Dendritic cell treated with granulocyte-macrophage colony-stimulating factor and Interleukin-4, amounts not matched to agents 40 ng/mL and 50 ng/mL, for 4 days (primary cell): ENCODE results near the gene RBMS2.
"Not testable (repeated sequence)": the region's sequence is repeated elsewhere in the genome, so short reads cannot be mapped to it uniquely, and the experiment has no call there.

Source experiments
- H3K27ac Mint-ChIP-seq: one replicate; pipeline ENCODE4 v1.8.0; 2022; ENCODE audit warnings: mild to moderate bottlenecking, mixed read lengths
- H3K27me3 Mint-ChIP-seq: one replicate; pipeline ENCODE4 v1.8.0; 2022; ENCODE audit warnings: mild to moderate bottlenecking, mixed read lengths
- H3K36me3 Mint-ChIP-seq: one replicate; pipeline ENCODE4 v1.8.0; 2022; ENCODE audit warnings: low read depth, mixed read lengths
- H3K4me1 Mint-ChIP-seq: one replicate; pipeline ENCODE4 v1.8.0; 2022; ENCODE audit warnings: low read depth, mixed read lengths
- H3K4me3 Mint-ChIP-seq: one replicate; pipeline ENCODE4 v1.8.0; 2022; ENCODE audit warnings: mild to moderate bottlenecking, moderate library complexity, mixed read lengths
- H3K9me3 Mint-ChIP-seq: one replicate; pipeline ENCODE4 v1.8.0; 2022; ENCODE audit warnings: mixed read lengths
- intact Hi-C: fragments of 100-400 bp; cut with micrococcal nuclease; formaldehyde crosslinking; loops from one replicate; pipeline ENCODE4 v1.15.0; 2022

The RBMS2 gene

DNA sequence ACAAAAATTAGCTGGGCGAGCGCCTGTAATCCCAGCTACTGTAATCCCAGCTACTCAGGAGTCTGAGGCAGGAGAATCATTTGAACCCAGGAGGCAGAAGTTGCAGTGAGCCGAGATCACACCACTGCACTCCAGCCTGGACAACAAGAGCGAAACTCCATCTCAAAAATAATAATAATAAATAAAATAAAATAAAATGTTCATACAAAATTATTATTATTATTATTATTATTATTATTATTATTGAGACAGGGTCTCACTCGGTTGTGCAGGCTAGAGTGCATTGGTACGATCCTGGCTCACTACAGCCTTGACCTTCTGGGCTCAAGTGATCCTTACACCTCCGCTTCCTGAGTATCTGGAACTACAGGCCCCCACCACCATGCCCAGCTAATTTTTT lies 55.6 kb downstream of the RBMS2 start:
- H3K27me3 Mint-ChIP-seq, H3K27ac Mint-ChIP-seq, H3K9me3 Mint-ChIP-seq, H3K4me3 Mint-ChIP-seq, H3K4me1 Mint-ChIP-seq, intact Hi-C loops: not testable (repeated sequence)
- H3K36me3 Mint-ChIP-seq, result peaks cover 55% of the 10 kb centered on the region

DNA sequence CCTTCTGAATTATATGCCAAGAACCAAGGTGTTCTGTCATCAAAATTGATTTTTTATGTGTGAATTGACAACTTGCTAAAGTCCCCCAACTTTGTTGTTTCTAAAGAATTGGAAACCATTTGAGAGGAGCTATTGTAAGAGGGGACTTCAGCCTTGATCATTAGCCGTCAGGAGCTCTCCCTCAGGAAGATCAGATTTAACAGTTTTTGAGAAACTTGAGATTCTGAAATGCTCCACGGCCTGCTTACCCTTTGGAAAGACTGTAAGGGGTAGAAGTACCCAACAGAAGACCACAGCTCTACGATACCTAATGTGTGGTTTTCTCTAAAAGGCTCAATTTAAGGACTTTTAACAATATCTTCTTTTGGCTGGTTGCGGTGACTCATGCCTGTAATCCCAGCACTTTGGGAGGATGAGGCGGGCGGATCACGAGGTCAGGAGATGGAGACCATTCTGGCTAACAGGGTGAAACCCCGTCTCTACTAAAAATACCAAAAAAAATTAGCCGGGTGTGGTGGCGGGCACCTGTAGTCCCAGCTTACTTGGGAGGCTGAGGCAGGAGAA lies 57.4 kb downstream of the RBMS2 start:
- H3K9me3 Mint-ChIP-seq, result no peaks in the 10 kb centered on the region
- H3K27ac Mint-ChIP-seq, result no peak overlapping the region
- no peaks in the 10 kb centered on the region for H3K4me1 Mint-ChIP-seq
- no peak overlapping the region for H3K4me3 Mint-ChIP-seq
- H3K27me3 Mint-ChIP-seq, result no peaks in the 10 kb centered on the region
- peaks cover 73% of the 10 kb centered on the region for H3K36me3 Mint-ChIP-seq
- intact Hi-C loops, result no loop called here

DNA sequence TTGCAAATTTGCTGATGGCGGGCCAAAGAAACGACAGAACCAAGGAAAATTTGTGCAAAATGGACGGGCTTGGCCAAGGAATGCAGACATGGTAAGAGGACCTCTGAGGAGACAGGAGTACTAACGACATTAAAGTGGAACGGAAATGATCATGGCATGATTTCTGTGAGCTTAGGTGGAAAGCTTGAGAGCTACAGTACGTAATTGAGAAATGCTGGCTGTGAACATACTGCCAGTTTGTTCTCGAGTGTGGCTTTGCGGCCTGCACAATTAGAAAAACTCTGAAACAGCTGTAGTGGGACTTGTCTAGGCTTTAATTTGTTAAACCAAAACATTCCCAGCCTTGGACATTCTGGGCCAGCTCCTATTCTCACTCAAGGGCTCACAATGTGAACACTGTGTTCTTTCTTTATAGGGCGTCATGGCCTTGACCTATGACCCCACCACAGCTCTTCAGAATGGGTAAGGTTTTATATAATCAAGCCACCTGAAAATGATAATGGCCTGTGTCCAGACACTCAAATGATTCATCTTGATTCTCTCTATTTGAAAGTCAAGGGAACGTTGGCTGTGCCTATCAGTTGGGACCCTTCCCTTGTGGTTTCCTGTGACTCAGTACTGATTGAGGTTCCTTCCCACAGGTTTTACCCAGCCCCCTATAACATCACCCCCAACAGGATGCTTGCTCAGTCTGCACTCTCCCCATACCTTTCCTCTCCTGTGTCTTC lies 60.0 kb downstream of the RBMS2 start:
- intact Hi-C loops, result no loop called here
- Mint-ChIP-seq H3K9me3 (no peaks in the 10 kb centered on the region), H3K4me1 (no peaks in the 10 kb centered on the region), H3K27ac (no peak overlapping the region), H3K4me3 (no peak overlapping the region), H3K36me3 (peaks cover 67% of the 10 kb centered on the region), H3K27me3 (no peaks in the 10 kb centered on the region)

DNA sequence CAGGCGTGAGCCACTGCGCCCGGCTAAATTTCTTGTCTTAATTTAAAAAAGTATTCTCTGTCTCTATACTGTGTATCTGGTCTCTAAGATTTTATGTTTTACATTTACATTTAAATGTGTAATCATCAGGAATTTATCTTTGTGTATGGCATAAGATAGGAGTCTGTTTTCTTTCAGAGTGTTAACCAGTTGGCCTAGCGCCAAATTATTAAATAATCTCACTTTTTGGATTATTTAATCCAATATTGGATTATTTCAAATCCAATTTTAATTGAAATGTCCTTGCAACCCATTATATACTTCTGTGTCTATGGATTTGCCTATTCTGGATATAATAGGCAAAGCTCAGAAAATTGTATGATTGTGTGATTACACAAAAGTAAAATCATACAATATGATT lies 63.5 kb downstream of the RBMS2 start:
- Mint-ChIP-seq H3K27me3 (no peaks in the 10 kb centered on the region), H3K4me3 (no peak overlapping the region), H3K9me3 (no peaks in the 10 kb centered on the region), H3K4me1 (no peaks in the 10 kb centered on the region), H3K36me3 (peaks cover 83% of the 10 kb centered on the region), H3K27ac (no peak overlapping the region)
- intact Hi-C loops, result no loop called here

DNA sequence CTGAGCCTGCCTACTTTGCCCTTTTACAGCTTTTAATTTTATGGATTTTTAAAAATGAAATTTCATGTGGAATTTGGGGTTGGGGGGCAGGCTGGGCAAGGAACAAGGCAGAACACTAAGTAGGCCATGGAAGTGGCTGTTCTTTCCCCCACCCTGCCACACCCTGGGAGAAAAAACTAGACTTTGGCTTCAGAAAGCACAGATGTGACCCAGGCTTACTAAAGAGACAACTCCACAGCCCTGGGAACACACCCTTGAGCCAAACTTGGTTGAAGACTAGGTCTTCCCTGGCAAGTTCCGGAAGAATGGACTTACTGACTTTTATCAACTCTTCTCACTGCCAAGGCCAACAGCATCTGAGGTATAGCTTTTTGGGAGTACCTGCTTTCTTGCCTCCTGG lies 68.2 kb downstream of the RBMS2 start:
- H3K27me3 Mint-ChIP-seq, result no peaks in the 10 kb centered on the region
- no peak overlapping the region for H3K27ac Mint-ChIP-seq

DNA sequence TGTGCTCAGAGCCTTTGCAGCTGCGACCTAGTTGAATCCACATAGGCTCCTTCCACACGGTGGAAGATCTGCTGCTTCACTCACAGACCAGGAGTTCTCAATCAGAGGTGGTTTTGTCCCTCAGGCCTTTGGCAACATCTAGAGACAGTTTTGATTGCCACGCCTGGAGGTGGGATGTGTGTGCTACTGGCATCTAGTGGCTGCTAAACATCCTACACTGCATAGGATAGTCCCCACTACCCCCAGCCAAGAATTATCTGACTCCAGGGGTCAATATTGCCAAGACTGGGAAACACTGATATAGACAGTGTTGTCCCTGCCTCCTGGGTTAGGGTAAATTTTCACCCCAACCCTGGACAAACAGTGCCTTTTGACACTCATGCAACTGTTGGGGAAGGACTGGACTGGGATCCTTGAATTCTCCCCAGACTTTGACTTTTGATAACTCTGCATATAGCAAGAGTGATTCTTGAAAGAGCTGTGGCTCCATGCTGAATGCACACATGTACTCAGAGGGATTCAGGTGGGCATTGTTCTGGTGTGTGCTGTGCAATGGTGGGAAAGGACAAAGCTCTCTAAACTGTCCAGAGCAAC lies 68.7 kb downstream of the RBMS2 start:
- intact Hi-C loops, result no loop called here
- peaks cover 9% of the 10 kb centered on the region for H3K4me1 Mint-ChIP-seq
- H3K4me3 Mint-ChIP-seq, result no peak overlapping the region
- no peak overlapping the region for H3K27ac Mint-ChIP-seq
- peaks cover 84% of the 10 kb centered on the region for H3K36me3 Mint-ChIP-seq
- H3K27me3 Mint-ChIP-seq, result no peaks in the 10 kb centered on the region
- no peaks in the 10 kb centered on the region for H3K9me3 Mint-ChIP-seq

More for the DNA sequence above, 68.2 kb downstream of the RBMS2 start:
- Mint-ChIP-seq H3K4me1 (peaks cover 9% of the 10 kb centered on the region), H3K9me3 (no peaks in the 10 kb centered on the region), H3K36me3 (peaks cover 82% of the 10 kb centered on the region), H3K4me3 (no peak overlapping the region)
- intact Hi-C loops, result no loop called here

DNA sequence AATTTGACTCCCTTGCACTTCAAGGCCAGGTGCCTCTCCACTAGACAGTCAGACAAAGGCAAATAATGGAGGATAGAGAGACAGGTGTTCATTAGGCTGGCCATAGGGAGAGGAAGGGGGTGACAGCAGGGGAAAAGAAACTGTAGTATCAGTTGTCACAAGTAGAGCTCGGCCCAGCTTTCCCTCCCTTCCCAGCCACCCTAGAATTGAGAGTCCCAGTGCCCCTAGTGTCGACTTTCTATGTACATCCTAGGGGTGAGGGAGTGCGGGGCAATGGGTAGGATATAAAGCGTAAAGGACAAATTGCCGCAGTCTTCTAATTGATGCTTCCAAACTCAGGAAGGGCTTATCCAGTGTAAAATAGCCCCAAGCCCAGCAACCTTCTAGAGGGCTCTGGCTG lies 69.5 kb downstream of the RBMS2 start:
- H3K4me3 Mint-ChIP-seq, result no peak overlapping the region
- H3K27ac Mint-ChIP-seq, result no peak overlapping the region
- no peaks in the 10 kb centered on the region for H3K9me3 Mint-ChIP-seq
- H3K4me1 Mint-ChIP-seq, result peaks cover 9% of the 10 kb centered on the region
- H3K27me3 Mint-ChIP-seq, result no peaks in the 10 kb centered on the region
- intact Hi-C loops, result no loop called here
- H3K36me3 Mint-ChIP-seq, result peaks cover 92% of the 10 kb centered on the region

DNA sequence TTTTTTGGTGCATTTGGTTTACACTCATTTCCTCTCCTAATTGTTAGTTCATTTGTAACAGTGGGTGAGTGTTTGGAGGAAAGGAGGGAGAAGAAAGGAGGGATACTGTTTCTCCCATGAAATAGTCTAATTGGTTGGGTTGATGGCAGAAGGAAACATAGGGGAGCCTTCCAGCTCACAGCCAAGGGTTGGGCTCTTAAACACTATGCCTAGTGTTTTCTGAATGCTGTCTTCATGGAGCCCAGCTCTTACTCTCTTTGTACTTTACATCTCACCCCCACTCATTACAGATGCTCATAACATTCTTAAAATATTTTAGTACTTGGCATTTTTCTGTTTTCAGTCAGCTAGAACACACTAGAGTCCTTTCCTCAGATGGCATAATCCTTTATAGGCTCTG lies 70.3 kb downstream of the RBMS2 start:
- no peaks in the 10 kb centered on the region for H3K27me3 Mint-ChIP-seq
- H3K4me3 Mint-ChIP-seq, result no peak overlapping the region
- peaks cover 94% of the 10 kb centered on the region for H3K36me3 Mint-ChIP-seq
- no peaks in the 10 kb centered on the region for H3K9me3 Mint-ChIP-seq
- no peak overlapping the region for H3K27ac Mint-ChIP-seq
- intact Hi-C loops, result no loop called here
- peaks cover 9% of the 10 kb centered on the region for H3K4me1 Mint-ChIP-seq

DNA sequence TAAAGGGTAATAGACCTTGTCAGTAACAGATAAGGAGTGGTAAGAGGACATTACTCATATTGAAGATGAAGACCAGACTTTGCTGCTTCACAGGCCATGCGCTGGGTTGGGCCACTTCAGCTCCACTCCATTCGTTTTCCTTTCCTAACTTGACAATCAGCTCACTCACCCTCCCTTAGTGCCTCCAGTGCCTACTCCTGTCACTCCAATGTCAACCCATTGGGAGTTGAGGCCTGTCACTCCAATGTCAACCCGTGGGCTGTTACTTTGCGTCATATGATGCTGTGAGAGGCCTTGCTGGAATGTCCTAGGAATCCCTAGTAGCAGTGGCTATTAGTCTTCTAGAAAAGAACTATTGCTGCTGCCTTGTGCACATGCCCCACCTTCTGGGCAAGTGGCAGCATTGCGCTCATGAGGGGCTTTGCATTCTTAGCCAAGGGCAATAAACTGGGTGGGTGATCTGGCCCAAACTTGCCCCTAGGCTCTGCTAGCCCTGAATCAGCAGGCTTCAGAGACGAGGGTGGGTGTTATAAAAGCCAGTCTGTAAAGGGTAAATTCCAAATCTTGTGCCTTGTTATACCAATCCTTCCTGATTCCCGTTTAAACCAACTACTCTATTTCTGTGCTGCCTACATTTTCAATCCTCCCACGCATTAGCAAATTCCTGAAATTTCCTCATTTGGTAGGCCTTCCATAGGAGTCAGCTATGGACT lies 72.4 kb downstream of the RBMS2 start:
- Mint-ChIP-seq H3K36me3 (peaks cover 94% of the 10 kb centered on the region), H3K27me3 (no peaks in the 10 kb centered on the region), H3K27ac (no peak overlapping the region), H3K4me1 (peaks cover 9% of the 10 kb centered on the region), H3K9me3 (no peaks in the 10 kb centered on the region), H3K4me3 (no peak overlapping the region)
- intact Hi-C loops, result loop anchor here (1.0 kb wide), 1 partner anchor 81 kb away; no protein-coding TSS in a partner anchor

DNA sequence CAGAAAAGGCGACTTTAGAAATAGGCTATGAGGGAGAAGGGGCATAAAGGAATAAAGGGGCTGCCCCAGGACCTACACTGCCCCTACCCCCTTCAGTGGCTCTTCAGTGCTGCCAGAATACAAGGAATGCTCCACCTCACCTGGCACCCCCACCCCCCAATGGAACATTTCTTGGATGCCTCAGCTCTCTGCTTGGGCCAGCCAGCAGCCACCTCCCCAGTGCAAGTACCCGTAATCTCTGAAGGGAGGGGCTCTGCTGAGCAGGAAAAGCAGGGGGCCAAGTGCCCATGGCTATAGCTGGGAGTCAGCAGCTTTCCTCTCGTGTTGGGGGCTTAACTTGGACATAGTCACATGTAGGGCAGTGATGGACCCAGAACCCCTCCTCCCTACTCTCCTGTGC lies 75.2 kb downstream of the RBMS2 start:
- no peaks in the 10 kb centered on the region for H3K27me3 Mint-ChIP-seq
- H3K4me3 Mint-ChIP-seq, result no peak overlapping the region
- intact Hi-C loops, result no loop called here
- H3K9me3 Mint-ChIP-seq, result no peaks in the 10 kb centered on the region
- H3K27ac Mint-ChIP-seq, result no peak overlapping the region
- peaks cover 9% of the 10 kb centered on the region for H3K4me1 Mint-ChIP-seq
- peaks cover 96% of the 10 kb centered on the region for H3K36me3 Mint-ChIP-seq

DNA sequence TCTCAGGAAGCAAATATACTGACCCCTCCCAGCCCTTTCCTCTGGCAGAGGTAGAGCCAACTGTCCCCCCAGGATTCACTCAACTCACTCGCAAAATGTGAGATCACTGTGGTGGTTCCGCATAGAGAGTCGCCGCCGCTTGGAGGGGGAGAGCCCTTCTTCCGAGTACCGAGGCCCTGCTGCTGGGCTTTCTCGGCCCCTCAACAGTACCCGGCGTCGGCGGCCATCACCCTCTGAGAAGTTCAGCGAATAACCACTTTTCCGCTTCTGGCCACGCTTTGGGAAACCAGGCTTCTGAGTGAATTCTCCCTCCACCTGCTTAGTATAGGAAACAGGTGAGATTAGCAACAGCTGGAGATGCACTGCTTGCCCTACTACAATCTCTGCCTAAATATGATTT lies 77.4 kb downstream of the RBMS2 start:
- Mint-ChIP-seq H3K27me3 (no peaks in the 10 kb centered on the region), H3K4me1 (peaks cover 6% of the 10 kb centered on the region), H3K9me3 (no peaks in the 10 kb centered on the region), H3K27ac (no peak overlapping the region), H3K4me3 (no peak overlapping the region), H3K36me3 (peaks cover 100% of the 10 kb centered on the region)
- intact Hi-C loops, result no loop called here

DNA sequence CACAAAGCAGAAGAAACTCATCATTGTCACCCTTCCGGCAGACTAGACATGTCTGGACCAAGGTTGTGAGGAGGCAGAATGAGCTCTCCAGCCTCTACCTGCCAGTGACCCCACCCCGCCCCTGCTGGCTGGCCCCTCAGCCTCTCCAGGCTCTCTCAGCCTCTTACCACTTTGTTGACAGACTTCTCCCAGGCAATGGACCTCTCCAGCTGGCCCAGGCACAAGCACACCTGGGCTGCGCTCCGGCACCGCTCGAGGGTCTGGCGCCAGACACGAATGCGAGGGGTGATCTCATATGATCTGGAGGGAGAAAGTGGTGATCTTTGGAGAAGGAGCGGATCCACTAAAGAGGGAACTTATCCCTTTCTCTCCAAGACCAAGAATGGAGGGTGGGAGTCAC lies 78.2 kb downstream of the RBMS2 start:
- Mint-ChIP-seq H3K27ac (no peak overlapping the region), H3K27me3 (no peaks in the 10 kb centered on the region), H3K36me3 (peaks cover 100% of the 10 kb centered on the region), H3K9me3 (no peaks in the 10 kb centered on the region), H3K4me1 (no peaks in the 10 kb centered on the region), H3K4me3 (no peak overlapping the region)
- intact Hi-C loops, result no loop called here

DNA sequence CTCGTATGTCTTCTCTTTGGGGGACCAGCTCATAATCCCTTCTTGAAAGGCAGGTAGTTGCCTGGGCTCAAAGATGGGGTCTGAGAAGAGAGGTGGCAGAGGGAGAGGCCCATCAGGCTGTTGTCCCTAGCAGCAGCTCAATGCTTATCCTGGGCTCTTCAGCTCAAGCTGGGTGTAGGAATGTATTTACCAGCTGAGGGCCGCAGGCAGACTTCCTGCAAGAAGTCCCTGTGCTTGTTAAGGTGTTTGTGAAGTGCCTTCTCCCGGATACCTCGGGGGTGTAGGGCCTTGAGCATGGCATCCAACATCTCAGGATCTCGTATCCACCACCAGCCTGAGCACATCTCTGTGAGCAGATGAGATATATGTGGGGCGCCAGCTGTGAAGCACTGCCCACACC lies 79.1 kb downstream of the RBMS2 start:
- H3K36me3 Mint-ChIP-seq, result peaks cover 100% of the 10 kb centered on the region
- no peaks in the 10 kb centered on the region for H3K27me3 Mint-ChIP-seq
- H3K4me1 Mint-ChIP-seq, result no peaks in the 10 kb centered on the region
- H3K4me3 Mint-ChIP-seq, result no peak overlapping the region
- no peaks in the 10 kb centered on the region for H3K9me3 Mint-ChIP-seq
- no peak overlapping the region for H3K27ac Mint-ChIP-seq
- intact Hi-C loops, result no loop called here

DNA sequence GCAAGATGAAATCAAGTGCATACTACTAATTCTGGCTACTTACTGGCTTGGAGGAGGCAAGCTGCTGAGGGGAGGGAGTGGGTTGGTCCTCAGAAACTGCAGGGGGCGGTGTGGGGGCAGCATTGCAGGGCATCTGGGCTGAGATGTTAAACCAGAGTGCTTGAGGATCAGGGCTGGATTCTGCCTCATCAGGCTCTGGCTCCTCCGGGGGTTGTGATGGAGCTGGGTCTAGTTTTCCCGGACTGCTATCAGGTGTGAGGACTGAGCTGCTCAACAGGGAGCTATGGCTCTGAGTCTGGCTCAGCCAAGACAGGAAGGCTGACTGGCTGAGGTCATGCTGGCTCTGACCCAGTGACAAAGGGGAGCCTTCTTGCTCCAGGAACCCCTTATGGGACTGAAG lies 79.9 kb downstream of the RBMS2 start:
- Mint-ChIP-seq H3K4me3 (no peak overlapping the region), H3K36me3 (peaks cover 100% of the 10 kb centered on the region), H3K9me3 (no peaks in the 10 kb centered on the region), H3K4me1 (no peaks in the 10 kb centered on the region), H3K27ac (no peak overlapping the region), H3K27me3 (no peaks in the 10 kb centered on the region)
- intact Hi-C loops, result no loop called here
